Measurements from ENCODE around the gene VSIG2.

DNA sequence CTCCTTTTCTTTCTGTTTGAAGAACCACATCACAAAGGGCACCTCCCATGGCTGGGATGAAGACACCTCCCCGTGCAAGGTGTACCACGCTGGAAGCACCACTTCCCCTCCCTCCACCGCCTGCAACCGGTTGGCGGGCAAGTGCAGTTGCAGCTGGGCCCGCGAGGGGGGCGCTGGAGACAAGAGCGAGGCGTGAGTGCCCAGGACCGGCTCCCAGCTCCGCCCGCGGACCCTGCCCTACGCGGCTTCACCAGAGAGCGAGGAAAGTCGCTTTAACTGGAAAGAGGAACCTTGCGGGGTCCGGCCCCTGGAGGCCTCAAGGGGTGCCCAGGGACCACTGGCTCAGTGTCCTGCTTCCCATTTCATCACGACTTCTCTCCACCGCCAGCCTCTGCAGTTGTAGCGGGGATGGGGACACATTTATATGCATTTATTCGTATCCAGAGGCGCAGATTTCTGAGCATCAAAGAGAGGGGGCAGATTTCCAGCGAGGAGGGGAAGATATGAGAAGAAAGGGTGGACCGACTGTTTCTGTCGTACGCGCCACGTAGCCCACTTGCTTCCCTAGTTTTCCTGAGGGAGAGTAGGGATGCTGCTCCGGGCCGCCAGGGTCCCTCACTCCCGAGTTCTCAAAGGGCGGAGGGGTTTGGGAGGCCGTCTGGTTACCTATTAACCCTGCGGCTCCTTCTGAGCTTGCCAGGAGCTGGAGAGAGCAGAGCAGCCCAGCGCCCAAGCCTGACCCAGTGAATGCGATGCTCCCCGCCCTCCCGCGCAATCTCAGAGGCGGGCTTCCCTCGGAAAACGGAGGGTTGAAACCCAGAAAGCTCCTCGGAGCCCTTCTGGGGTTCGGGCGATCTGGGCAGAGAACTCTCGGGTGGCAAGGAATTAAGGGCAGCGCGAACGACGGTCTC, 6.6 kb upstream of the VSIG2 start:
- no peak for TF ChIP-seq POLR2A (IDR thresholded peaks at IDR 0.05)
- TF ChIP-seq, protein P1, sequence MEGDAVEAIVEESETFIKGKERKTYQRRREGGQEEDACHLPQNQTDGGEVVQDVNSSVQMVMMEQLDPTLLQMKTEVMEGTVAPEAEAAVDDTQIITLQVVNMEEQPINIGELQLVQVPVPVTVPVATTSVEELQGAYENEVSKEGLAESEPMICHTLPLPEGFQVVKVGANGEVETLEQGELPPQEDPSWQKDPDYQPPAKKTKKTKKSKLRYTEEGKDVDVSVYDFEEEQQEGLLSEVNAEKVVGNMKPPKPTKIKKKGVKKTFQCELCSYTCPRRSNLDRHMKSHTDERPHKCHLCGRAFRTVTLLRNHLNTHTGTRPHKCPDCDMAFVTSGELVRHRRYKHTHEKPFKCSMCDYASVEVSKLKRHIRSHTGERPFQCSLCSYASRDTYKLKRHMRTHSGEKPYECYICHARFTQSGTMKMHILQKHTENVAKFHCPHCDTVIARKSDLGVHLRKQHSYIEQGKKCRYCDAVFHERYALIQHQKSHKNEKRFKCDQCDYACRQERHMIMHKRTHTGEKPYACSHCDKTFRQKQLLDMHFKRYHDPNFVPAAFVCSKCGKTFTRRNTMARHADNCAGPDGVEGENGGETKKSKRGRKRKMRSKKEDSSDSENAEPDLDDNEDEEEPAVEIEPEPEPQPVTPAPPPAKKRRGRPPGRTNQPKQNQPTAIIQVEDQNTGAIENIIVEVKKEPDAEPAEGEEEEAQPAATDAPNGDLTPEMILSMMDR (IDR thresholded peaks at IDR 0.05), result peak in 2 of 3 donors; percentile 33 to 51
